ENCODE data around the gene RAB40B.

Gene RAB40B

DNA sequence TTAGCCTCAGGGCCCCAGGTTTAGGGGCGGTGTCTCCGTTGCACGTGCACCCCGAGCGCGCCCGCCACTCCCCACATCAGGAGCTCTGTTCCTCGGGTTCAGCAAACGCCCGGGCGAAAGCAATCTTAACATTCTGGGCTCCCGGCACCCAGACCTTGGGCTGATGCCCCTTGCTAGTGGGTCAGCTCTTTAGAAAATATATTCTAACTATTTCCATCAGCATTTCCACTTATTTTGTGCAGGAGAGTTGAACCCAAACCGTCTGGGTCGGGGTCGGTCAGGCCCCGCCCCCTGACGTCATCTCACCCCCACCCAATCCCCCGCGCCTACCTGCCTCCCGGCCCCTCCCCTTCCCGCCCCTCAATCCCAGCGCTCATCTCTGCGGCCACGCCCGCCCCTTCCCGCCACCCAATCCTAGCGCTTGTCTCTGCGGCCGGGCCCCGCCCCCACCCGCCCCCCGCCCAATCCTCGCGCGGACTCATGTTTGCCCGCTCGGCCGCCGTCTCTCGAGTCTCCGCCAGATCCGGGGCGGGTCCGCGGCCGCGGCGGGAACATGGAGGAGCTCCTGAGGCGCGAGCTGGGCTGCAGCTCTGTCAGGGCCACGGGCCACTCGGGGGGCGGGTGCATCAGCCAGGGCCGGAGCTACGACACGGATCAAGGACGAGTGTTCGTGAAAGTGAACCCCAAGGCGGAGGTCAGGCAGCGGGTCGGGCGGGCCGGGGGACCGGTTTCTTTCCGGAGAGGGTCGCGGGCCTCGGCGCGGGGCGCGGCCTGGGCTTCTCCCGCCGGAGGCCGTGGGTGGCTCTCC, 17.9 kb upstream of the RAB40B start, which contains the start of gene FN3KRP:
Gene FN3KRP, plus strand, starts transcription at position 504 of the 808 bp plus-strand sequence. Its CDS starts 50 bp downstream, at position 554.
- DNase-seq, result peak; percentile 89

- DNase-seq, result no peak
Observed at GRCh38 chr17:82713071-82713723, 14.7 kb upstream of the RAB40B start.

- no peak for DNase-seq
Observed at GRCh38 chr17:82710499-82711232, 12.2 kb upstream of the RAB40B start.

DNA sequence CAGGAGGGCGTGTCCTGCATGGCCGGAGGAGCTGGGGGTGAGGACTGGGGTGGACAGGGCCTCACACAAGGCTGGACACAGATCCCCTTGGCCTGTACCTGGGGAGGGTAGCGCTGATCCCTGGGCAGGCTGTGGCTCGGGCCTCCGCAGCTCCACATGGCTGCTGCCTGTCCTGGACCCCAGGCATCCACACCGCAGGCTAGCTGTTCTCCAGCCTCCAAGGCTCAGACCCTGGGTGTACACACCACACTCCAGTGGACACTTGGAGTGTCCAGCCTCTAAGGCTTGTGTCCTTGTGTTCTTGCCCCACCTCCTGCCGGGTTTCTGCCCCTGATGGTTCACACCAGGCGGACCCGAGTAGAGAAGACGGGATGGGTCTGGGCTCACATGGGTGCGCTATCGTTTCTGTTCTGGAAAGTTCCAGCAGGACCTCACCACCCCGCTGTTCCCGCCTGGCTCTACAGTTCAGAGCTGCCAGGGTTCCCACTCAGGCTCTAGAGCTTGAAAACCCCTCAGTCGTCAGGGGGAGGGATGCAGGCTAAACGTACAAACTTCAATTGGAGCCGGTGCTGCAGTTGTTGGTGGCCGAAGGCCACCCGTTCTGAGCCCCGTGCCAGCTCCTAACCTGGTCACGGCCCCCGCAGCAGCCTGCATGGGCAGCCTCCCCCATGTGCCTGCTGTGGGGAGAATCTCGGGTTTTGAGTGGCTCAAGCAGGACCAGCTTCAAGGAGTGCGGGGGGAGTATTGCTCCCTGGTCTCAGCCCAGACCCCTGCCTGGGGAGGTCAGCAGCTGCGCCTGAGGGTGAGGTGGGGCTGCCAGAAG, 11.4 kb upstream of the RAB40B start:
- no peak for DNase-seq

GRCh38 chr17:82709024-82709675, 10.7 kb upstream of the RAB40B start:
- DNase-seq, result no peak

DNA sequence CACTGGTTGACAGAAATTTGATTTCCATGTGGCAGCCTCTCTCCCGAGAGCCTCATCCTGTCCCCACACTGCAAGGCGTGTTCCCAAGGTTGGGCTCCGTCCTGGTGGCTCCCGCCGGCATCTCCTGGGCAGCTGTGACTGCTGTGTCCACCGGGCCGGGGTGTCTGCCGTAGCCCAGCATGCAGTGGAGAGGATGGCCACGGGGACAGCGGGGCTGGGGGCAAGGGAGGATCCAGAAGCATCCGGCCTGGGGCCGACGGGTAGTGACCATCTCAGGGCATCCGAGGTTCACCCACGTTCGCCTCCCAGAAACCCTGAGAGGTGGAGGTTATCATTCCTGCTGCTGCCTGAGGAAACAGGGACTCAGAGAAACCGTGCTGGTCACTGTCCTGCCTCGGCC, 7.3 kb upstream of the RAB40B start:
- no peak for DNase-seq

DNA sequence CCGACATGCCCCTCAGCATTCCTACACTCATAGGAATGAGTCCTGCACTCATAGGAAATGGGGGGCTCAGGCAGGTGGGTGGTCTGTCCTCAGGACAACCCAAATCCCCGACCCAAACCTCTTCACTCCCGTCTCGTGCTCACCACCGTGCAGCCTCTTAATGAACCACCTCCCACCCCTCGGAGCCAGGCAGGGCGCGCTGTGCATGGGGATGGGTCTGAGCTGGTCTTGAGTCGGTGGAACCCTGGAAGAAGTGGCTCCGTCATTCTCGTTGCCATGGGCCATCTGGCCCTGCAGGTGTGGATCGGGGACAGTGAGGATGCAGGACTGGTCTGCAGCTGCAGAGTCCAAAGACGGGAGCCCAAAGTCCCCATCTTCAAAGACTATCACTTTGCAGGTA, 6.4 kb upstream of the RAB40B start:
- no peak for DNase-seq

- no peak for DNase-seq
Observed at GRCh38 chr17:82703935-82704865, 5.7 kb upstream of the RAB40B start.

DNA sequence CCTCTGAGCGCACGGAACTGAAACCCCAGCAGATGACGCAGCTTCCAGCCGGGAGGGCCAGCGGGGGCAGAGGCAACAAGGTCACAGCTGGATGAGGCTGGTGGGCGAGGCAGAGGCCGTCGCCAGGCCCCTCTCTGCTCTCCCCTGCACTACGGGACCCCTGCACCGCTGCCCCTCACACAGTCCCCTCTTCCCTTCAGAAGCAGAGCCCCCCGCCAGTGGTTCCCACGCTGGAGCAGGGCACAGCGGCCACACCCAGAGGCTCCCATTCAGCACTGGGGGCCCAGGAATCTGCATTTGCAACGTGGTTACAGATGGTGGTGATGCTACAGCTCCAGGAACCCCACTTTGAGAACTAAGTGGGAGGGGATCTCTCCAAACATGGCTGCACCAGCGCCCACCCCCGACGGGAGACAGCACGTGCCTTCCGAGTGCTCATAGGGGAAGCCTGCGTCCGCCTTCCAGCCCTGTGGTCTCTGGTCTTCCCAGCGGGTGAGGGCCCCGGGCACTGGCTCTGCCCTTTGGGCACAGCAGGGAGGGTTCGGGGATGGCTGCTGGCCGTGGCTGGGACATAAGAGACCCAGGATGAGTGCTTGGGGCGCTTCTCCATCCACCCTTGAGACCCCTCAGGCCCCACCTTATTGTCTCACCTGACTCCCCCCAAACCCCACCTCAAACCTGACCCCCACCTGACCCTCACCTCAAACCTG, 4.7 kb upstream of the RAB40B start:
- no peak for DNase-seq

- DNase-seq, result no peak
Observed at GRCh38 chr17:82702231-82702927, 3.9 kb upstream of the RAB40B start.

DNA sequence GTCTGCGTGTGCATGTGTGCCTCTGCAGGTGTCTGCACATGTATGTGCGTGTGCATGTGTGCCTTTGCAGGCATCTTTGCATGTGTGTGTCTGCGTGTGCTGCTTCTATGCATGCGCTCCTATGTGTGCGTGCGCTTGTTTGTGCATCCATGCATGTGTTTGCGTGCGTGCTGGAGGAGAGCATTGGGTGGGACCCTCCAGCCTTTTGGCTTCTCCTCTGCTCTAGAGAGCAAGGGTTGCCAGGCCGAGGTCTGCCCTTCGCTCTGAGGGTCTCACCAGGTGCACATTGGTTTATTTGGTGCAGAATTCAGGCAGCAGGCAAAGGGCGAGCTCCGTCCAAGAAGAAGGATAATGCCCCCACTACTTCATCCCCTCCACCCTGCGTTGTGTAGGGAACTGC, 1.1 kb upstream of the RAB40B start:
- no peak for DNase-seq

GRCh38 chr17:82698974-82699442, 510 bp upstream of the RAB40B start:
- DNase-seq, result no peak

DNA sequence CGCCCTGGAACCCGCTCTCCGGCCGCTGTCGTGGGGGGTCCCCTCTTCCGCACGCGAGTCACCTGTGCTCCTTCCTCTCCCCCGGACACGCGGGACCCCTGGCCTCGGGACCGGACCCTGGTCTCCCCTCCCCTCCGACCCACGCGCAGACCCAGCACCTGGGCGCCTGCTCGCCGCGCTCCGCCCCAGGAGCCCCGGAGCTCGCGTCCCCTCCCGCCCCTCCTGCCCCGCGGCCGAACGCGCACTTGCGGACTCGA, 762 bp downstream of the RAB40B start:
- no peak for DNase-seq

DNA sequence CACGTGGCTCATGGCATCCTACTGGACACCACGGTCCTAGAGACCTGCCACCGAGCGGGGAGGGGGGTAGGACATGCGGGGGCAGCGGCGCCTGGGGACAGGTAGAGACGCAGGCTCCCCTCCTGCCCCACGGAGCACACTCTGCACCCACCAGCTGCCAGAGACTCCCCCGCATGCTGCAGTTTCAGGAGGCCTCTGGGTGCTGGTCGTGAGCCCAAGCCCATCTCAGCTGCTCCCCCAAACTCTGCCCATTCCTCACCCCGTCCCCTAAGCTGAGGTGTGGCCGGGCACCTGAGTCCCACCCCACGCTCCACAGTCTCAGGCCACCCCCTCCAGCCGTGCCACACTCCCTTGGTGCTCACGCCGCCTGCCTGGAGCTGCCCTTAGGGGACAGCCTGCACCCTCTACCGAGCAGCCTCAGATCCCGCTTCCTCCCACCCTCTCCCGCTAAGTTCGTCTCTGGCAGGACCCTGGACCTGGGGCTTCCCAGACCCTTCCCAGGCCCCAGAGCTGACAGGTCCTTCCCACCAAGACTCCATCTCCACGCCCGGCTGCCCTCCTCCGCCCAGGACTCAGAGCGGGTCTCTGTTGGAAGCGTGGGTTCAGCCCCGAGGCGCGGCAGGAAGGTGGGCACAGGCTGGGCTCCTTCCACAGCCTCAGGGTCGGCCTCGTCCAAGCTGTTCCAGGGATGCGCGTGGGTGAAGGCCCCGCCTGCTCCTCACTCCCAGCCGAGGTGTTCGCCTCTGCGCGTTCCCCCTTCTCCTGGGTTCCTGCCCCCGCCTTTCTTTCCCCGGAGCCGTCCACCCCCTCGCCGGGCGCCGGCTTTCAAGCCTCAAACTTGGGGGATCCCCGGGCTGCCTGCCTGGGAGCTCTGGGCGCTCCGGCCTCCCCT, 1.3 kb downstream of the RAB40B start:
- DNase-seq, result no peak

GRCh38 chr17:82696259-82696658, 2.2 kb downstream of the RAB40B start:
- DNase-seq, result no peak

GRCh38 chr17:82694647-82695046, 3.9 kb downstream of the RAB40B start:
- no peak for DNase-seq

DNA sequence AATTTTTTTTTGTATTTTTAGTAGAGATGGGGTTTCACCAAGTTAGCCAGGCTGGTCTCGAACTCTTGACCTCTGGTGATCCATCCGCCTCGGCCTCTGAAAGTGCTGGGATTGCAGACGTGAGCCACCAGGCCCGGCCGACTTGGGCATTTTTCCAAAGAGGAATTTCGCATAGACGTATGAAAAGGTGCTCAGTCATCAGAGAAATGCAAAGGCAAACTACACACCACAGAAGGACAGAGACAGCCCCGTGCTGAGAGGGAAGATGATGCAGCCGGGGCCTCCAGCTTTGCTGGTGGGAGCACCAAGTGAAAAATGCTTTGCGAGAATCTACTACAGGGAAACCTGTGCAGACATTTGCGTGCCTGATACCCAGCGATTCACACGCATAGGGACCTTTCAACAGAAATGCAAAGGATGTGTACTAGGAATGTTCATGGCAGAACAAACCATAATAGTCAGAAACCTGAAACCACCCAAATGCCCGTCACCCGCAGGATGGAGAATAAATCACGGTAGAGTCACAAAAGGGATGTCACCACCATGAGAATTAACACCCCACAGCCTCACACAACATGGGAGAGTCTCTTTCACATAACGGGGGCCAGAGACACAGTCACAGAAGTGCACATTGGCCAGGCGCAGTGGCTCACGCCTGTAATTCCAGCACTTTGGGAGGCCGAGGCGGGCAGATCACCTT, 5.2 kb downstream of the RAB40B start:
- DNase-seq, result no peak

- DNase-seq, result no peak
Observed at GRCh38 chr17:82692268-82692667, 6.2 kb downstream of the RAB40B start.

All from activated gamma-delta T cell (primary cell).